ENCODE measurements around the gene CBARP.

CBARP gene

GRCh38 chr19:1231729-1232637 lies 5.8 kb downstream of the CBARP start:
- no peak for TF ChIP-seq MAX (IDR thresholded peaks at IDR 0.05; ENCODE audit: low read depth, low read length)
- no peak for TF ChIP-seq CTCF (IDR thresholded peaks at IDR 0.05; ENCODE audit: low read depth, low read length)
- TF ChIP-seq POLR2A (IDR thresholded peaks at IDR 0.05; ENCODE audit: extremely low read depth, insufficient read length): no peak
- TF ChIP-seq MYC (IDR thresholded peaks at IDR 0.05; ENCODE audit: low read depth, low read length): no peak
- no peak for DNase-seq (ENCODE audit: low read depth)
- H3K4me3 ChIP-seq (ENCODE audit: low read depth, low read length): no peak overlapping the region

- TF ChIP-seq CTCF (IDR thresholded peaks at IDR 0.05; ENCODE audit: low read depth, low read length) (no peak), MAX (IDR thresholded peaks at IDR 0.05; ENCODE audit: low read depth, low read length) (no peak), MYC (IDR thresholded peaks at IDR 0.05; ENCODE audit: low read depth, low read length) (no peak), POLR2A (IDR thresholded peaks at IDR 0.05; ENCODE audit: extremely low read depth, insufficient read length) (no peak)
- no peak for DNase-seq (ENCODE audit: low read depth)
These were observed 6.9 kb downstream of the CBARP start for GRCh38 chr19:1230783-1231489.

GRCh38 chr19:1229924-1230782 lies 7.7 kb downstream of the CBARP start:
- no peak overlapping the region for H3K4me3 ChIP-seq (ENCODE audit: low read depth, low read length)
- no peak for DNase-seq (ENCODE audit: low read depth)
- TF ChIP-seq MYC (IDR thresholded peaks at IDR 0.05; ENCODE audit: low read depth, low read length) (no peak), MAX (IDR thresholded peaks at IDR 0.05; ENCODE audit: low read depth, low read length) (no peak), POLR2A (IDR thresholded peaks at IDR 0.05; ENCODE audit: extremely low read depth, insufficient read length) (no peak), CTCF (IDR thresholded peaks at IDR 0.05; ENCODE audit: low read depth, low read length) (no peak)

More at GRCh38 chr19:1230783-1231489, 6.9 kb downstream of the CBARP start:
- no peak overlapping the region for H3K4me3 ChIP-seq (ENCODE audit: low read depth, low read length)

- no peak overlapping the region for H3K4me3 ChIP-seq (ENCODE audit: low read depth, low read length)
- no peak for DNase-seq (ENCODE audit: low read depth)
- TF ChIP-seq MAX (IDR thresholded peaks at IDR 0.05; ENCODE audit: low read depth, low read length) (no peak), CTCF (IDR thresholded peaks at IDR 0.05; ENCODE audit: low read depth, low read length) (no peak), MYC (IDR thresholded peaks at IDR 0.05; ENCODE audit: low read depth, low read length) (no peak), POLR2A (IDR thresholded peaks at IDR 0.05; ENCODE audit: extremely low read depth, insufficient read length) (no peak)
These were observed 8.5 kb downstream of the CBARP start for GRCh38 chr19:1229056-1229923.
